Fibroblast of lung (primary cell): ENCODE results near the gene IMMP2L. TPM values are rescaled to one million over a fixed set of nuclear protein-coding genes. Genes with fewer than 3 reads are reported as not detected.

Experiments used
- DNase-seq, 2 donors: peaks; one replicate each; pipeline versions ENCODE4 v3.0.0 to v3.0.0-alpha.2; 2010; ENCODE audit warnings: low read depth in 2 of 2
- H2AFZ ChIP-seq: 2 replicates; pipeline ENCODE4 v1.5.1; 2012; ENCODE audit warnings: low read length, control low read depth, inconsistent platforms
- H3K27ac ChIP-seq: 2 replicates; pipeline ENCODE4 v1.5.1; 2011; ENCODE audit warnings: low read length, control low read depth; ENCODE audit not compliant: insufficient read depth
- H3K27me3 ChIP-seq: 2 replicates; pipeline ENCODE4 v1.5.1; 2011; ENCODE audit warnings: mild to moderate bottlenecking, low read length; ENCODE audit not compliant: control insufficient read depth, insufficient read depth
- H3K36me3 ChIP-seq: 2 replicates; pipeline ENCODE4 v1.5.1; 2011; ENCODE audit warnings: low read length; ENCODE audit not compliant: control insufficient read depth, insufficient read depth
- H3K4me1 ChIP-seq: 2 replicates; pipeline ENCODE4 v1.5.1; 2011; ENCODE audit warnings: low read length; ENCODE audit not compliant: control insufficient read depth, insufficient read depth; ENCODE audit errors: extremely low read depth
- H3K4me2 ChIP-seq: 2 replicates; pipeline ENCODE4 v1.5.1; 2011; ENCODE audit warnings: low read length, control low read depth; ENCODE audit not compliant: insufficient read depth; ENCODE audit errors: extremely low read depth
- H3K4me3 ChIP-seq, 4 experiments: fragments of 200-600 bp in 1 of 4; sonication (generic) in 1 of 4; replicated peaks in 1 of 4; 2 replicates each; pipeline ENCODE4 v1.5.1; 2011 to 2016; ENCODE audit warnings: low read length in 4 of 4, low read depth in 3 of 4, mild to moderate bottlenecking in 3 of 4, control low read depth in 2 of 4, inconsistent platforms in 1 of 4, mixed read lengths in 1 of 4; ENCODE audit not compliant: insufficient read depth in 1 of 4; ENCODE audit errors: control extremely low read depth in 1 of 4
- H3K79me2 ChIP-seq: 2 replicates; pipeline ENCODE4 v1.5.1; 2012; ENCODE audit warnings: mild to moderate bottlenecking, low read length, inconsistent platforms; ENCODE audit not compliant: control insufficient read depth, insufficient read depth
- H3K9ac ChIP-seq: 2 replicates; pipeline ENCODE4 v1.5.1; 2011; ENCODE audit warnings: mild to moderate bottlenecking, low read length, control low read depth; ENCODE audit not compliant: insufficient read depth
- H3K9me3 ChIP-seq: 2 replicates; pipeline ENCODE4 v1.5.1; 2012; ENCODE audit warnings: low read depth, low read length; ENCODE audit not compliant: control insufficient read depth, insufficient read depth
- H4K20me1 ChIP-seq: 2 replicates; pipeline ENCODE4 v1.5.1; 2011; ENCODE audit warnings: low read length; ENCODE audit not compliant: control insufficient read depth, insufficient read depth; ENCODE audit errors: extremely low read depth
- EZH2 ChIP-seq: IDR thresholded peaks from 2 replicates; pipeline ENCODE4 v1.5.1; 2012; ENCODE audit warnings: low read length, control low read depth, mild to moderate bottlenecking; ENCODE audit errors: missing control alignments
- polyA plus RNA-seq, 2 donors: library from polyadenylated mRNA; depleted of rRNA in 1 of 2; stranded (reverse) in 1 of 2; unstranded in 1 of 2; fragments of >200 nt; gene quantifications; 2 replicates each; pipeline ENCODE4 v1.2.1, GENCODE V29; 2011 to 2012; ENCODE audit warnings: missing spikeins in 1 of 2
- total RNA-seq: library from RNA; depleted of rRNA; stranded (reverse); fragments of >200 nt; gene quantifications from 2 replicates; pipeline ENCODE4 v1.2.1, GENCODE V29; 2014
- TF ChIP-seq, protein P1 (sequence below), 2 donors: IDR thresholded peaks in 1 of 2; conservative IDR thresholded peaks in 1 of 2; 1 replicate in 1 of 2; 2 replicates in 1 of 2; pipeline ENCODE4 v1.5.1; 2011 to 2012; ENCODE audit warnings: low read length in 2 of 2, control low read depth in 1 of 2, inconsistent platforms in 1 of 2, low read depth in 1 of 2, mild to moderate bottlenecking in 1 of 2

Gene IMMP2L
- total and polyA plus RNA-seq, 2 donors (not counting 1 experiment from before 2014, with no cell fraction given) = 6.9 to 14.4 TPM

DNA sequence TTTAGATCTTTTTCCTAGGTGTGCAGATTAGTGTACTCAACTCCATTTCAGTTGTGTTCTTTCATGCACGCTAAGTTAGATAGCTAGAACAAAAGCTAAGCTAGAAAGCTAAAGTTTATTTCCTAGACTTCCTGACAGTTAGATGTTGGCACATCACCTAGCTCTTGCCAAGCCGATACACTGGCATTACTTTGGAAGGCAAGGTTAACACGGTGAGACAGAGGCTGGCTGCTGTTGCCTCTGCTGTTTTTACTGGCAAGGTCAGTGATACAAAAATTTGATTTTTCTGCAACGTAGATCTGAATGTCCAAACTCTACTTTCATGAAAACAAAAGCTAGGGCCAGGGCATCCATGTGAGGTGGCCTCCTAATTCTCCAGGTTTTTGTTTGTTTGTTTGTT, 203.4 kb downstream of the IMMP2L start:
- no peak for TF ChIP-seq EZH2
- TF ChIP-seq, protein P1, sequence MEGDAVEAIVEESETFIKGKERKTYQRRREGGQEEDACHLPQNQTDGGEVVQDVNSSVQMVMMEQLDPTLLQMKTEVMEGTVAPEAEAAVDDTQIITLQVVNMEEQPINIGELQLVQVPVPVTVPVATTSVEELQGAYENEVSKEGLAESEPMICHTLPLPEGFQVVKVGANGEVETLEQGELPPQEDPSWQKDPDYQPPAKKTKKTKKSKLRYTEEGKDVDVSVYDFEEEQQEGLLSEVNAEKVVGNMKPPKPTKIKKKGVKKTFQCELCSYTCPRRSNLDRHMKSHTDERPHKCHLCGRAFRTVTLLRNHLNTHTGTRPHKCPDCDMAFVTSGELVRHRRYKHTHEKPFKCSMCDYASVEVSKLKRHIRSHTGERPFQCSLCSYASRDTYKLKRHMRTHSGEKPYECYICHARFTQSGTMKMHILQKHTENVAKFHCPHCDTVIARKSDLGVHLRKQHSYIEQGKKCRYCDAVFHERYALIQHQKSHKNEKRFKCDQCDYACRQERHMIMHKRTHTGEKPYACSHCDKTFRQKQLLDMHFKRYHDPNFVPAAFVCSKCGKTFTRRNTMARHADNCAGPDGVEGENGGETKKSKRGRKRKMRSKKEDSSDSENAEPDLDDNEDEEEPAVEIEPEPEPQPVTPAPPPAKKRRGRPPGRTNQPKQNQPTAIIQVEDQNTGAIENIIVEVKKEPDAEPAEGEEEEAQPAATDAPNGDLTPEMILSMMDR (conservative IDR thresholded peaks at IDR 0.05 in 1 of 2, IDR thresholded peaks at IDR 0.05 in 1 of 2; ENCODE audit: low read depth in 1 of 2, low read length in 2 of 2) = no peak
- no peak for DNase-seq
- Histone ChIP-seq H3K27me3 (no peaks in the 10 kb centered on the region), H3K36me3 (no peaks in the 10 kb centered on the region), H3K4me1 (peaks cover 4% of the 10 kb centered on the region), H3K27ac (no peak overlapping the region), H4K20me1 (no peaks in the 10 kb centered on the region), H3K9ac (no peak overlapping the region), H3K9me3 (no peaks in the 10 kb centered on the region), H3K4me3 (no peak overlapping the region), H3K4me2 (no peak overlapping the region), H2AFZ (no peak overlapping the region), H3K79me2 (no peaks in the 10 kb centered on the region)

DNA sequence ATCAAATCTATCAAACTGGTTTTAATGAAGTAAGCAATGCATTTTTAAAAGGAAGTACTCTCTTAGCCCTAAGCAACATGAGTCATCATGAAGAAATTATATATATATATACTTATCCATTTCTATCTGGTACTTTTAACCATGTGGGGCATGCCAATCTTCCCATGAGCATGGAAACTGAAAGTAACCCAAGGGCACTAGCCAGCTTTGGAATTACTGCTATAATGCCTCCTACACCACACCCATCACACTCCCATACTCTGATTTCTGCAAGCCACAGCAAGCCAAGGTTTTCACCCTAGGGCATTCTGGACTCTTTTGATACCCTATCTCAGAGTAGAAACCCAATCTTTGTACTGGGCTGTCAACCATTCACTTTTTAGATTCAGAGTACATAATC, 204.6 kb downstream of the IMMP2L start:
- Histone ChIP-seq H2AFZ (no peak overlapping the region), H3K27me3 (no peaks in the 10 kb centered on the region), H3K4me1 (no peaks in the 10 kb centered on the region), H3K27ac (no peak overlapping the region), H3K36me3 (no peaks in the 10 kb centered on the region), H3K9me3 (no peaks in the 10 kb centered on the region), H3K4me2 (peak overlapping the region; percentile 4), H3K79me2 (no peaks in the 10 kb centered on the region), H3K4me3 (no peak overlapping the region), H3K9ac (no peak overlapping the region), H4K20me1 (no peaks in the 10 kb centered on the region)
- TF ChIP-seq, protein P1 (conservative IDR thresholded peaks at IDR 0.05 in 1 of 2, IDR thresholded peaks at IDR 0.05 in 1 of 2; ENCODE audit: low read depth in 1 of 2, low read length in 2 of 2) = no peak
- TF ChIP-seq EZH2 = no peak
- DNase-seq = peak; percentile 32 to 64

DNA sequence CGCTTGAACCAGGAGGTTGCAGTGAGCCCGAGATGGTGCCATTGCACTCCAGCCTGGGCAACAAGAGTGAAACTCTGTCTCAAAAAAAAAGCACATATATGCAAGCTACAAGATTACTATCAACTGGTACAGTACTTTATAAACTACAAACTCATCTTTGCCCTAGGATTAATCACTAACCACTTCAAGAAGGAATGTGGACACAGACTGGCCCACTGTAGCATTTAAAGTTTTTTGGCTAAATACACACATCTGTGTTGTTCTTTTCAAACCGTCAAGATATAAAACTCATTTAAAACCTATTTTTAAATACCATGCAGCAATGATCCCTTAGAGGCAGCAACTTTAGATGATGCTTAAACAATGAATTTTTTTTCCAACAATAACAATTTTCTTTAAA, 205.4 kb downstream of the IMMP2L start:
- Histone ChIP-seq H3K27ac (no peak overlapping the region), H3K9me3 (no peaks in the 10 kb centered on the region), H2AFZ (no peak overlapping the region), H3K4me3 (no peak overlapping the region), H3K36me3 (no peaks in the 10 kb centered on the region), H4K20me1 (no peaks in the 10 kb centered on the region), H3K79me2 (no peaks in the 10 kb centered on the region), H3K4me2 (no peak overlapping the region), H3K9ac (no peak overlapping the region), H3K27me3 (no peaks in the 10 kb centered on the region), H3K4me1 (no peaks in the 10 kb centered on the region)
- no peak for TF ChIP-seq EZH2
- TF ChIP-seq, protein P1 (conservative IDR thresholded peaks at IDR 0.05 in 1 of 2, IDR thresholded peaks at IDR 0.05 in 1 of 2; ENCODE audit: low read depth in 1 of 2, low read length in 2 of 2) = no peak
- DNase-seq = peak in 1 of 2 donors; percentile 42
